GM10248 (cell line): Measurements from ENCODE around the gene FFAR2.
A peak's percentile ranks its signal among the peaks of the same experiment; 100 is the strongest.

ENCODE experiments used
- CTCF ChIA-PET: fragments of 300-600 bp; sonication (Branson Sonifier 250); formaldehyde crosslinking; extraction: SDS; loops from one replicate; lab custom pipeline; 2021; ENCODE audit warnings: antibody characterized with exemption; lab: Yijun Ruan, JAX
- POLR2A ChIA-PET: fragments of 350-650 bp; sonication (Branson Sonifier 250); formaldehyde crosslinking; extraction: SDS; loops from one replicate; lab custom pipeline; 2020; ENCODE audit warnings: antibody characterized with exemption; lab: Yijun Ruan, JAX
- DNase-seq: peaks from one replicate; pipeline ENCODE4 v3.0.0; 2012; ENCODE audit errors: extremely low spot score
- TF ChIP-seq, protein P1 (sequence below): IDR thresholded peaks from 2 replicates; pipeline ENCODE4 v1.5.1; 2012; ENCODE audit warnings: mild to moderate bottlenecking, low read depth; ENCODE audit errors: extremely low read depth, missing control alignments, control extremely low read depth

FFAR2 gene

DNA sequence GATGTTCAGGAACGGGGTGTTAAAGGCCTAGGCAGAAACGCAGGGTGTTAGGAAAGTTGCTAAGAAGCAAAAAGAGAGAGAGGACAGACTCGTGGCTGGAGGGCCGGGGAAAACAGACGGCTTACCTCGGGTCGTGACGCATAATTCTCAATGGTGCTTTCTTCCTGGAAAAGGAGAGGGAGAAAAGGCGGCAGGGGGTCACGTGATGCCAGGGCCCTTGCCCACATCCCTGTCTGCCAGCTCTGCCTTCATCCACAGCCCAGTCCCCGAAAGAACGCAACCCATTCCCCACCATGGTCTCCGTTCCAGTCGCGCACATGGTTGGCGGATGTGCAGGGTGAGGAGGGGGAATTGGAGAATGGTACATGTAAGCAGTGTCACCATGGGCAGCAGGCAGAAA is 40.6 kb downstream of the FFAR2 start:
- no peak for DNase-seq
- ChIA-PET POLR2A (no interaction called here), CTCF (interaction anchor here (1.3 to 6.3 kb wide), 4 partner anchors 8 to 83 kb away, joined by 3 to 63 read pairs (median 5); no protein-coding TSS in a partner anchor)
- TF ChIP-seq, protein P1, sequence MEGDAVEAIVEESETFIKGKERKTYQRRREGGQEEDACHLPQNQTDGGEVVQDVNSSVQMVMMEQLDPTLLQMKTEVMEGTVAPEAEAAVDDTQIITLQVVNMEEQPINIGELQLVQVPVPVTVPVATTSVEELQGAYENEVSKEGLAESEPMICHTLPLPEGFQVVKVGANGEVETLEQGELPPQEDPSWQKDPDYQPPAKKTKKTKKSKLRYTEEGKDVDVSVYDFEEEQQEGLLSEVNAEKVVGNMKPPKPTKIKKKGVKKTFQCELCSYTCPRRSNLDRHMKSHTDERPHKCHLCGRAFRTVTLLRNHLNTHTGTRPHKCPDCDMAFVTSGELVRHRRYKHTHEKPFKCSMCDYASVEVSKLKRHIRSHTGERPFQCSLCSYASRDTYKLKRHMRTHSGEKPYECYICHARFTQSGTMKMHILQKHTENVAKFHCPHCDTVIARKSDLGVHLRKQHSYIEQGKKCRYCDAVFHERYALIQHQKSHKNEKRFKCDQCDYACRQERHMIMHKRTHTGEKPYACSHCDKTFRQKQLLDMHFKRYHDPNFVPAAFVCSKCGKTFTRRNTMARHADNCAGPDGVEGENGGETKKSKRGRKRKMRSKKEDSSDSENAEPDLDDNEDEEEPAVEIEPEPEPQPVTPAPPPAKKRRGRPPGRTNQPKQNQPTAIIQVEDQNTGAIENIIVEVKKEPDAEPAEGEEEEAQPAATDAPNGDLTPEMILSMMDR: no peak

DNA sequence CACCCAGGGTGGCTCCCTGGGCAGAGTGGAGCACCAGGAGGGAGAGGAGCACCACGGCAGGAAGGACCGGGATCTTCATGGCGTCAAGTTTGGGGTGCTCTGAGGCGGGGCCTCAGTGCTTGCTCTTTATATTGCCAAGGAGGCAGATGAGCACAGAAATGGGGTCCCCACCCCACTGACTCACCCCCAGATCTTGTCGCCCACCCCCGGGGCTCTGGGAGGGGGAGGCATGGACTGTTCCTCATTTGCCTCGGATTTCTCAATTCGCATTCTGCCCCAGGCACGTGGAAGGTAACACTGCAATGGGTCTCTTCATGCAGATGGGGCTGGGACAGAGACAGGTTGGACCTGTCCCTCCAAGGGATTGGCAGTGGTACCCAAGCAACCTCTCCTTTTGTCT is 42.3 kb downstream of the FFAR2 start, which contains the start of gene KRTDAP:
Gene KRTDAP, minus strand, starts transcription at position 101 of the 400 bp plus-strand sequence. Its CDS starts 22 bp downstream, at position 79.
- TF ChIP-seq, protein P1: no peak
- POLR2A ChIA-PET: interaction anchor here (1.0 kb wide), 1 partner anchor 20 kb away, joined by 3 read pairs; no protein-coding TSS in a partner anchor
- DNase-seq: no peak
- CTCF ChIA-PET: interaction anchor here (0.9 to 8.0 kb wide), 5 partner anchors 18 to 137 kb away, joined by 4 to 94 read pairs (median 7); partner anchors contain the start of gene FFAR3

DNA sequence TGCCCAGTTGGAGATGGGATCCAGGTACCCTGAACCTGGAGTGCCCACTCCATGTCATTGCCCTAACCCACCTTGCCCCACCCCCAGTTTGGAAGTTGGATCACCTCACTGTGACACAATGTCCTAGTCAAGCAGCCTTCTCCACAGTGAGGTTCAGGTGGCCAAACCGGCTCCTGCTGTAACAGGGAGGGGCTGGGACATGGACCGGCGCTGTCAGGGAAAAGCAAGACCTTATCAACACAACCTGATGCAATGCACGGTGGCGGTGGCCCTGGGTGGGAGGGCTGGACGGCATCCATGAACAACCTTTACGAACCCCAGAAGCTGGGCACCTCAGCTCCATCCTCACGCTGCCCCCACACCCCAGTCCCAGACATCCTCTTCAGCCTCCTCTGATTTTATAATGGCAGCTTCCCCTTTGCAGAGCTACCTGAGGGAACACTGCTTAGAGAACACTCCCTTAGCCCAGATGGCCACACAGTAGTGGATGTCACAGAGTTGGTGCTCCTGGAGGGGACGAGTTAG is 43.8 kb downstream of the FFAR2 start:
- CTCF ChIA-PET: interaction anchor here (0.8 to 8.0 kb wide), 9 partner anchors 12 to 138 kb away, joined by 3 to 94 read pairs (median 5); partner anchors contain the start of gene FFAR3
- POLR2A ChIA-PET: no interaction called here
- TF ChIP-seq, protein P1: no peak
- DNase-seq: no peak

DNA sequence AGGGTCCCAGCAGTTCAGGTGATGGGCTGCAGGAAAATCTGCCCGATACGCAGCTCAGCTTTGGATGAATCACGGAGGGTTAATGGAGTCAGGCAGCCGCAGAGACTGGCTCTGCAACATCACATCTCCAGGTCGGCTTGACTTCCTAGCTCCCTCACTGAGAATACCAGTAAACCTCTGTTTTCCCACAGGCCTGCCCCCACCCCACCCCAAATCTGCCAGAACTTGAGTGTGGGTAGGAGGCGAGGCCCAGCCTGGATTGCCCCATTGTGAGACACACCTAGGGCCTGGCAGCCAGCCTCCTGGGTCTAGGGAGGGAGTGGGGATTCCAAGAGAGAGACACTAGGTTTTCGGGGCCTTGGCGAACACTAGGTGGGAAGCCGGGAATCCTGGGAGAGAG is 45.9 kb downstream of the FFAR2 start:
- ChIA-PET POLR2A (no interaction called here), CTCF (interaction anchor here (1.7 to 8.0 kb wide), 5 partner anchors 13 to 143 kb away, joined by 6 to 126 read pairs (median 24); no protein-coding TSS in a partner anchor)
- TF ChIP-seq, protein P1: no peak
- no peak for DNase-seq

DNA sequence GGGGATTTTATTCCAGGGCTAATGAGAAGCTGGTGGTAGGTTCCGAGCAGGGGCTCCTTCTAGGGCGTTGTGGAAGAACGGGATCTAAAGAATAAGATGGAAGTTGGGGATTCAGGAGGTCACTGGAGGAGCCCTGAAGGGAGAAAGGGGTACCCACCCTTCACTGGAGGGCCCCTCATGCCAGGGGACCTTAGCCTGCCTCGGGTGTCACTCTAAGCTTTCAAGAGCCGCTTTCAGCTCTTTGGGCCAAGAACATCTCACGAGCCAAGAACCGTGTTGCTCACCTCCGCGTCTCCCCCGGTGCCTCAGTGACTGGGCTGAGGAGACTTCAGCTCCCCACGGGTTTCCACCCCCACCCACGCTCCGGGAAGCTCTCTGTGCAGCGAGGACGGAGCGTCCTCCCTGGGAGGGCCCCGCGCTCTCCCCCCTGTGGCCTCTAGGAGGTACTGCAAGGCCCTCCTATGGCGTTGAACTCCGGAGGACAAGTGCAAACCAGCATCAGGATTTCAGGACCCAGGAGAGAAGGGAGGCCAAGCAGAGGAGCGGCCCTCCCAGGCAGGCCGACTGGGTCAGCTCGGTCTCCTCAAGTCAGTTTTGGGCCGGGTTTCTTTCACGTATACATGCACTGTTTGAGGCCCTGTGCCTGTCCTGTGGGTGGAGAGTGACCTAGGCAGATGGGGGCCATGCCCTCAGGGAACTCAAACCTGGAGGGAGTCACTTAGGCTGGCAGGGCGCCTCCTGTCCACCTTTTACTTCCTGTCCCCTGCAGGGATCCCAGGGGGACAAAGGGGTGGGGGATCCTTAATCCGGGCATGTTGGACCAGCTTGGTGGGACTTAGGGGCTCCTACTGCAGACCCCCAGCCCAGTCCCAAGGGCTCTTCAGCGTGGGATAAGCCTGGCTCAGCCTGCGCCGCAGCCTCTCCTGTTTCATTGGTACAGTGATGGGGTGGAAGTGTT is 47.3 kb downstream of the FFAR2 start:
- TF ChIP-seq, protein P1: peak; percentile 96
- ChIA-PET CTCF (interaction anchor here (0.6 to 8.0 kb wide), 67 partner anchors 10 to 359 kb away, joined by 3 to 126 read pairs (median 5); partner anchors contain the start of genes CD22, FFAR1, FFAR3 and HAUS5), POLR2A (interaction anchor here (0.6 to 1.0 kb wide), 3 partner anchors 35 to 143 kb away, joined by 3 to 4 read pairs (median 3); no protein-coding TSS in a partner anchor)
- peak; percentile 92 for DNase-seq

DNA sequence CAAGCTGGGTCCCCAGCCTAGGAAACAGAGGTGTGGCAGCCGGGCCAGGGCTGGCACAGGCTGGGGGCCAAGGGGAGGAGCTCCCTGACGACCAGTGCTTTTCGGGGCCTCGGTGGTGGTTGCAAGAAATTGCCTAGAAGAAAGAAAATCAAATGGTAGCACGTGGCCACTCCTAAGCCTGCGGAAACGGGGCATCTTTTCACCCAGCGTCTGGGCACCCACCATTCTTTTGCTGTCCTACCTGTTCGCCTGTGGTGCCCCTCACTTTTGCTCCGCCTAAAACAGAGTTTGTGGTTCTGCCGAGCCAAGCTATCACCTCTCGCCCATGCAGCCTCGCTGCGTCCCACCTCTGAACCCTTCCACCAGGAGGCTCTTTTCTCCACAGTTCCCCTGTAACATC is 49.3 kb downstream of the FFAR2 start:
- CTCF ChIA-PET: interaction anchor here (1.0 to 8.0 kb wide), 8 partner anchors 10 to 228 kb away, joined by 3 to 126 read pairs (median 4); partner anchors contain the start of genes FFAR3 and USF2
- POLR2A ChIA-PET: no interaction called here
- TF ChIP-seq, protein P1: no peak
- DNase-seq: no peak
